DND-41 (cell line): ENCODE results near the gene PDE4B.
"Not testable (repeated sequence)": the region's sequence is repeated elsewhere in the genome, so short reads cannot be mapped to it uniquely, and the experiment has no call there.

Experiments
- ATAC-seq: fragments of 200-7000 bp; cut with Tn5 transposase; 3 replicates; pipeline ENCODE4 v1.9.1; 2021; ENCODE audit warnings: low read depth; ENCODE audit not compliant: insufficient read depth
- DNase-seq: peaks from one replicate; pipeline ENCODE4 v3.0.0-alpha.2; 2020
- H2AFZ ChIP-seq: 2 replicates; pipeline ENCODE4 v1.6.0; 2012; ENCODE audit warnings: low read depth, low read length
- H3K27ac ChIP-seq: 2 replicates; pipeline ENCODE4 v1.5.1; 2012; ENCODE audit warnings: low read length, inconsistent platforms
- H3K27me3 ChIP-seq: fragments of 200-600 bp; sonication (generic); 2 replicates; pipeline ENCODE4 v1.6.0; 2012; ENCODE audit warnings: low read length, mild to moderate bottlenecking, inconsistent platforms; ENCODE audit not compliant: insufficient read depth, poor library complexity
- H3K36me3 ChIP-seq: 2 replicates; pipeline ENCODE4 v1.5.1; 2012; ENCODE audit warnings: low read length, inconsistent platforms; ENCODE audit not compliant: insufficient read depth
- H3K4me1 ChIP-seq: 2 replicates; pipeline ENCODE4 v1.5.1; 2012; ENCODE audit warnings: mild to moderate bottlenecking, low read length; ENCODE audit not compliant: insufficient read depth
- H3K4me2 ChIP-seq: 2 replicates; pipeline ENCODE4 v1.6.0; 2012; ENCODE audit warnings: mild to moderate bottlenecking, moderate library complexity, low read length, inconsistent platforms; ENCODE audit not compliant: insufficient read depth
- H3K4me3 ChIP-seq, 2 experiments: fragments of 200-600 bp in 1 of 2; shearing (Covaris generic) in 1 of 2; 2 replicates each; pipeline ENCODE4 v1.5.1; 2012 to 2016; ENCODE audit warnings: inconsistent platforms in 2 of 2, low read length in 2 of 2, mild to moderate bottlenecking in 2 of 2, low read depth in 1 of 2, moderate library complexity in 1 of 2
- H3K79me2 ChIP-seq: 2 replicates; pipeline ENCODE4 v1.6.0; 2012; ENCODE audit warnings: low read length, inconsistent platforms; ENCODE audit not compliant: insufficient read depth
- H3K9ac ChIP-seq: 2 replicates; pipeline ENCODE4 v1.6.0; 2012; ENCODE audit warnings: low read depth, mild to moderate bottlenecking, inconsistent platforms, low read length, moderate library complexity
- H3K9me3 ChIP-seq: 2 replicates; pipeline ENCODE4 v1.5.1; 2012; ENCODE audit warnings: low read length, moderate library complexity, mild to moderate bottlenecking, inconsistent platforms; ENCODE audit not compliant: insufficient read depth, severe bottlenecking
- H4K20me1 ChIP-seq: 2 replicates; pipeline ENCODE4 v1.6.0; 2012; ENCODE audit warnings: low read length; ENCODE audit not compliant: insufficient read depth
- CTCF ChIP-seq: IDR thresholded peaks from 2 replicates; pipeline ENCODE4 v1.5.1; 2012; ENCODE audit warnings: borderline replicate concordance, low read length, moderate library complexity, mild to moderate bottlenecking; ENCODE audit not compliant: poor library complexity, severe bottlenecking; ENCODE audit errors: extremely low read depth
- EZH2 ChIP-seq: IDR thresholded peaks from 3 replicates; pipeline ENCODE4 v1.6.1; 2012; ENCODE audit warnings: borderline replicate concordance, low read depth, mild to moderate bottlenecking, moderate library complexity, low read length, inconsistent platforms; ENCODE audit not compliant: severe bottlenecking

The PDE4B gene

GRCh38 chr1:66050123-66050522 is 257.4 kb downstream of the PDE4B start:
- H3K4me3 ChIP-seq, result no peak overlapping the region
- H3K9ac ChIP-seq, result no peak overlapping the region
- H3K4me2 ChIP-seq, result no peak overlapping the region
- no peaks in the 10 kb centered on the region for H3K27me3 ChIP-seq
- ATAC-seq (no peak), DNase-seq (no peak)
- no peaks in the 10 kb centered on the region for H3K36me3 ChIP-seq
- H2AFZ ChIP-seq, result no peak overlapping the region
- H3K27ac ChIP-seq, result no peak overlapping the region
- no peaks in the 10 kb centered on the region for H3K9me3 ChIP-seq
- no peaks in the 10 kb centered on the region for H4K20me1 ChIP-seq
- H3K79me2 ChIP-seq, result no peaks in the 10 kb centered on the region
- TF ChIP-seq CTCF (no peak), EZH2 (no peak)
- no peaks in the 10 kb centered on the region for H3K4me1 ChIP-seq

DNA sequence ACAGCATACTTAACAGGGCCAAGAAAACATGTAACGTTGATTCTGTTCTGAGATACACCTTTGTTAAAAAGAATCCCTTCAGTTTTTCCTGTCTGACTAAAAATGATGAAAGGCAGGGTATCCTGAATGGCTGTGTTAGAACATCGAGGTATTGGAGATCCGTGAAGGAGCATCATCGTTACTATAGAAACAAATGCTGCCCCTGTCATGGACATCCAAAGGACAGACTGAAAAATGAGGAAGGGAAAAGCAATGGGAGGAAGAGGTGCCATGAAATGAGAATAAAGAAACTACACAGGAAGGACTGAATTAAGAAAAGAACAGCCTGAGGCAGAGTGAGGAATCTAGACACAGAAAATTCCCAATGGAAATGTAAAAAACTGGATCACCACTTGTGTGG is 257.9 kb downstream of the PDE4B start:
- H3K9ac ChIP-seq, result no peak overlapping the region
- no peaks in the 10 kb centered on the region for H3K27me3 ChIP-seq
- no peak for TF ChIP-seq CTCF
- no peak for TF ChIP-seq EZH2
- no peak overlapping the region for H3K4me2 ChIP-seq
- ATAC-seq, result no peak
- H3K9me3 ChIP-seq, result no peaks in the 10 kb centered on the region
- no peaks in the 10 kb centered on the region for H4K20me1 ChIP-seq
- DNase-seq, result no peak
- no peak overlapping the region for H3K4me3 ChIP-seq
- no peak overlapping the region for H3K27ac ChIP-seq
- H2AFZ ChIP-seq, result no peak overlapping the region
- no peaks in the 10 kb centered on the region for H3K36me3 ChIP-seq
- no peaks in the 10 kb centered on the region for H3K79me2 ChIP-seq
- no peaks in the 10 kb centered on the region for H3K4me1 ChIP-seq

- Histone ChIP-seq H3K27ac (no peak overlapping the region), H2AFZ (no peak overlapping the region), H3K27me3 (no peaks in the 10 kb centered on the region), H3K79me2 (no peaks in the 10 kb centered on the region), H3K4me2 (no peak overlapping the region), H3K9ac (no peak overlapping the region), H3K4me1 (no peaks in the 10 kb centered on the region), H4K20me1 (no peaks in the 10 kb centered on the region), H3K4me3 (no peak overlapping the region), H3K36me3 (no peaks in the 10 kb centered on the region), H3K9me3 (no peaks in the 10 kb centered on the region)
- DNase-seq (no peak), ATAC-seq (no peak)
- no peak for TF ChIP-seq EZH2
- no peak for TF ChIP-seq CTCF
Measured at GRCh38 chr1:66055092-66055491, 262.4 kb downstream of the PDE4B start.

DNA sequence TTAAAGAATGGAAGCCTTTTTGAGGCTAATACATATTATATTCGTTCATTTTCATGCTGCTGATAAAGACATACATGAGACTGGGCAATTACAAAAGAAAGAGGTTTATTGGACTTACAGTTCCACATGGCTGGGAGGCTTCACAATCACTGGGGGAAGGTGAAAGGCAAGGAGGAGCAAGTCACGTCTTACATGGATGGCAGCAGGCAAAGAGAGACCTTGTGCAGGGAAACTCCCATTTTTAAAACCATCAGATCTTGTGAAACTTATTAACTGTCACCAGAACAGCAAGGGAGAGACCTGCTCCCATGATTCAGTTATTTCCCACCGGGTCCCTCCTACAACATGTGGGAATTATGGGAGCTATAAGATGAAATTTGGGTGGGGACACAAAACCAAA is 264.8 kb downstream of the PDE4B start:
- H3K4me2 ChIP-seq, H3K4me3 ChIP-seq, H3K9me3 ChIP-seq, H3K79me2 ChIP-seq, ATAC-seq, H3K27ac ChIP-seq, H3K4me1 ChIP-seq, H3K27me3 ChIP-seq, DNase-seq, H4K20me1 ChIP-seq, H3K9ac ChIP-seq, H3K36me3 ChIP-seq, H2AFZ ChIP-seq: not testable (repeated sequence)
